ENCODE measurements around the gene GAS6. TPM values are rescaled to one million over a fixed set of nuclear protein-coding genes. Genes with fewer than 3 reads are reported as not detected.
"Not testable (repeated sequence)": the region's sequence is repeated elsewhere in the genome, so short reads cannot be mapped to it uniquely, and the experiment has no call there.

The GAS6 gene
- polyA plus RNA-seq, 3 donors = 18.9 to 30.6 (median 29.2) TPM

DNA sequence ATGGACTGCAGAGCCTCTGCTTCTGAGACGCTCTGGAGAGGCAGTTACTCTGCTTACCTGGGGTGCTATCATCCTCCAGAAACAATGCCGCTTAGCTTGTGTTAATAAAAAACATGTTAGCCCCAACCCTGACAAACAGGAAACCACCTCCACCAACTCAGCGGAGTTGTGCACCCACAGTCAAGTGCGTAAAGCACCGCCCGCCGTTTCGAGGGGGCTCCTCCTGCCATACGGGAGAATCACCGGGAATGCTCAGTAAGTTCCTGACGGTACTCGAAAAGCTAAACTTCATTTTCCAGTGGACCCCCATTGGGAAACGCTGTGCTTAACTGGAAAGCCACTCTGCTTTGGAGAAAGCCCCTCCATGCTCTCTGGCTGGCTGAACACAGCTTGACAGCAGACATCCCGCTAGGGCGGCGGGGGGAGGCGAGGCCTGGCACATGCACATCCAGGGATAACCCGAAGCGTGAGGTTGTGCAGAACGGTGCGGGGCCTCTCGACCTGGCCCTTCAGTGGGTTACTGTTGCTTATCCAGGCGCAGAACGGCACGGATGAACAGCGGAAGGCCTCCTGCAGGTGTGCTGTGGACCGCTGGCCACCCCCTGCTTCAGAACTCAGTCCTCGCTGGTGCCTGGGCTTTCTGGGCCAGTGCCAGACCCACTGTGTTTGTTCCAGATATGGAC lies 17.1 kb downstream of the GAS6 start:
- no peak for DNase-seq (ENCODE audit: extremely low read depth in 1 of 11, low read depth in 9 of 11, low spot score in 4 of 11)

DNA sequence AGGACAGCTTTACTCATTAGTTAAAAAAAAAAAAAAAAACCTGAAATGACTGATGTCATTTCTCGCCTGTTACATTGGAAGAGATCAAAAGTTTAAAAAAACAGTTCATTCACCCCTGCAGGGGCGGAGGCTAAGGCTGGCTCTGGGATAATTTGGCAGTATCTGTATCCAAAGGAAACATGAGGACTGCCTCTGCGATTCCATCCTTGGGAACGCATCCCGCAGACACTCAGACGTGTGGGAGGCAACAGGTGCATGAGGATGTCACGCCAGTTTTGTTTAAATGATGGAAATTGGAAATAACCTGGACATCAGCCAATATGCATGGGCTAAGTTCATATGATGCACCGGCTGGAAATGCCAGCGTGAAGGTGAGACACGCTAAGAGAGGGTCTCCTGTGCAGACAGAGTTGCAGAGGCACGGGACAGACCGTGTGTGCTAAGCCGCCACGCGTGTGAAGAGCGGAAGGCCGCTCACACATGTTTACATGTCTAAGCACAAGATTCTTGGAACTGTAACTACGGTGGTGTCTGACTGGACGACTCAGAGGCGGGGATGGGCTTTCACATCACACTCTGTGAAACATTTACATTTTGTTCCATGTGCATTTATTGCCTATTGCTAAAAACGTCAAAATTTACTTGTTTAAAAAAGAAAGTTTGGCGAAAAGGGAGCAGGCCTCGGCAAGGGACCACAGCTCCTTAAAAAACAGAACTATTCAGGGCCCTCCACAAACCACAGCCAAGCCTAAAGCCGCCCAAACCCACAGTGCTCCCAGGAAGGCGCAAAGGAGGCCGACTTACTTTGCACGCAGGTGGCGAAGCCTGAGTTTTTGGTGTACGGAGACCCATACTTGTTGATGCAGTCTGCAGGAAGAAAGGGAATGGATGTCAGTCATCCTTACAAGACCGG lies 17.9 kb downstream of the GAS6 start:
- no peak for DNase-seq (ENCODE audit: extremely low read depth in 1 of 11, low read depth in 9 of 11, low spot score in 4 of 11)

DNA sequence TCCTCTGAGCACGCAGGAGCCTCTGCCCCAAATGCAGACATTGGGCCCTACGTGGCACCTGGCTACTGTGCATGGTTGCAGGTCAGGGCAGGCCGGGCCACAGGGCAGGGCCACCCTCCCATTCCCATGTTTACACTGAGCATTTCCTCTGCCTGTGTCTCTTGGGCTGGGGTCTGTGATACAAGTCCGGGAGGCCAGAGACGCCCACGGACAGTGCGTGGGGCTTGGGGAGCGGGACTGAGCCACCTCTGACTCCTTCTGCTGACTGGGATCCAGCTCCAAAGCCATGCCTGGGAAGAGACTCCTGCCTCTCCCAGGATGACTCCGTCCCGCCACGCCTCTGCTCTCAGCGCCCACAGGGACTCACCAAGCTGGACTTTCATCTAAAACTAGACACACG lies 18.8 kb downstream of the GAS6 start:
- no peak for DNase-seq (ENCODE audit: extremely low read depth in 1 of 11, low read depth in 9 of 11, low spot score in 4 of 11)

DNA sequence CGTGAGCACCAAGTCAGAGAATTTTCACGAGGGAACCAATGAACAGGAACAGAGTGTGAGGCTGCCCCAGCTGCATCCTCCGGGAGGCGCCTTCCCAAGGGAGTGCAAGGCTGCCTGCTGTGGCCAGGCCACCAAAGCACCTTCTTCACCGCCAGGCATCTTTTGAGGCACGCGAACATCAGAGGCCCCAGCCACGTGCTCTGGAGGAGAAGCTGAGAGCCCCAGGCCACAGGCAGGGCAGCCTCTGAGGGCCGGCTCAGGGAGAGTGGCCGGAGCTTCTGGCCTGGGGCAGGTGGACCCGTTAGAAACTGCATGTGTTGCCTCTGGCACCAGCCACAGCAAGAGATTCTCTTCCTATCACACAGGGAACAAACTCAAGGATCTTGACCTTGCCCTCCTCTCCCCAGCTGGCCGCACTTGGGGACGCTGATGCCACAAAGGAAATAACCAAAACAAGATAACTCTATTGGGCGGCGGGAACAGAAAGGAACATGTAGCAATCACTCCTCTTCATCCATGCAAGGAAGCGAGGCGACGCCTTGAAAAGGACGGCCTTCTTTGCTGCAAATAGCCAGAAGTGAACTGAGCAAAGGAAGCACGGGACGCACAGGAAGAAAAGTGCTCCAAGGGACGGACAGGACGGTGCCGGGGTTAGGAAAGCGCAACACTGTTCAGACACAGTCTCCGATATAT lies 19.9 kb downstream of the GAS6 start:
- DNase-seq (ENCODE audit: extremely low read depth in 1 of 11, low read depth in 9 of 11, low spot score in 4 of 11) = no peak

DNA sequence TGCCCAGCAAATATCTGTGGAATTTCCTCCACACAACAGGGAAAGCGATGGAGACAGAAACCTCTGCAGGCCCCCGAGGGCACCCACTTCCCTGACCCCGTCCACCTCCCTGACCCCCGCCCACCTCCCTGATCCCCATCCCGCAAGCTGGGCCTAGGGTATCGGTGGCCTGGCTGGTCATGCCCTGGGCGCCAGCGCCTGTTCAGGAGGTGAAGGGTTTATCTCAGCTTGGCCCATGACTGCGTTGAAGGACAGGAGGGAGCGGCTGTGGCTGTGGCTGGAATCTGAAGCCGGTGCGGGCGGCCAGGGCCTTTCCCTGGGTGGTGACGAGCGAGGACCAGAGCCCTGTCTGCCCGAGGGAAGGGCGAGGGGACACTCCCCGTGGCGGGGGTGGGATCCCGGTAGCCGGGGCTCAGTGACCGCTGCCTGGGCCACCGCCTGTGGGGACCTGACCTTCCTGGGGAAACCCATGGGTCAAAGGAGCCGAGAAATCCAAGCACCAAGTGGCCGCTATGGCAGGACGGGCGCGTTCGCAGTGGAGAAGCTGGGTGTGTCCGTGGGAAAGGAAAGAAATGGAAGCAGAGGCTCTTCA lies 20.7 kb downstream of the GAS6 start:
- DNase-seq (ENCODE audit: extremely low read depth in 1 of 11, low read depth in 9 of 11, low spot score in 4 of 11) = no peak

DNA sequence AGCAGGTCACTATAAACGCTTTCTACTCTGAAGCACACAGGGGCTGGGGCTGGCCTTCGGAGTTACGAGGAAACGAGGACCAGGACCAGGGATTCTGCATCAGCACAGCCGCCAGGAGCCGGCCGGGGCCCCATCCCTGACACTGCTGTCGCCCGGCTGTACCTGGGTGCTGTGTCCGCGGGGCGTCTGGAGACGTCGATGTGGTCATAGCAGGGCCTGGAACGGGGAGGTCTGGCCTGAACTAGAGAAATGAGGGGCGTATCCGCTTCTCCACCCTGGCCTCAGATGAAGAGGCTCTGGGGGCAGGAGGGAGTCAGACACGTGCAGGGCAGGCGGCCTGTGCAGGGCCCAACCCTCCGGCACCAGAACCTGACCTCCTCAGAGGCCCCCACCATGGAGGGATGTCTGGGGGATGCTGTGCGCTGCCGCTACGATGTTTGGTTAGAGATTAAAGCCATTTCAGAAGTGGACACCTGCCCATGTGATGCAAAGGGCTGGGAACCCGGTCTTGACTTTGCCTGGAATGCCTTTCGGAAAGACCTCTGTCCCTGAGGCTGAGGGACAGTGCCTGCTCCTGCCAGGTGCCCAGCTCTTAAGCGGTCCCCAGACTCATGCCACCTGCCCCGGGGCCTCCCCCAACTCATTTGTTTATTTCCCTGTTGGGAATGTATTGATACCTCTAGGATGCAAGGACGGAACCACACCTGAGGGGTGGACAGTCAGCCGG lies 21.4 kb downstream of the GAS6 start:
- DNase-seq (ENCODE audit: extremely low read depth in 1 of 11, low read depth in 9 of 11, low spot score in 4 of 11) = no peak

DNA sequence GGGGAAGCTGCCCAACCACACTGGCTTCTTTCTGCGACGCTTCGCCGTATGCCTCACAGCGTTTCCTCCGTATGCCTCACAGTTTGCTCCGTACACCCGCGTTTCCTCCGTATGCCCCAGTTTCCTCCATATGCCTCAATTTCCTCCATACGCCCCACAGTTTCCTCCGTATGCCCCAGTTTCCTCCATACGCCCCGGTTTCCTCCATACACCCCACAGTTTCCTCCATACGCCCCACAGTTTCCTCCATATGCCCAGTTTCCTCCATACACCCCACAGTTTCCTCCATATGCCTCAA lies 22.6 kb downstream of the GAS6 start:
- DNase-seq (ENCODE audit: extremely low read depth in 1 of 11, low read depth in 9 of 11, low spot score in 4 of 11) = no peak

DNA sequence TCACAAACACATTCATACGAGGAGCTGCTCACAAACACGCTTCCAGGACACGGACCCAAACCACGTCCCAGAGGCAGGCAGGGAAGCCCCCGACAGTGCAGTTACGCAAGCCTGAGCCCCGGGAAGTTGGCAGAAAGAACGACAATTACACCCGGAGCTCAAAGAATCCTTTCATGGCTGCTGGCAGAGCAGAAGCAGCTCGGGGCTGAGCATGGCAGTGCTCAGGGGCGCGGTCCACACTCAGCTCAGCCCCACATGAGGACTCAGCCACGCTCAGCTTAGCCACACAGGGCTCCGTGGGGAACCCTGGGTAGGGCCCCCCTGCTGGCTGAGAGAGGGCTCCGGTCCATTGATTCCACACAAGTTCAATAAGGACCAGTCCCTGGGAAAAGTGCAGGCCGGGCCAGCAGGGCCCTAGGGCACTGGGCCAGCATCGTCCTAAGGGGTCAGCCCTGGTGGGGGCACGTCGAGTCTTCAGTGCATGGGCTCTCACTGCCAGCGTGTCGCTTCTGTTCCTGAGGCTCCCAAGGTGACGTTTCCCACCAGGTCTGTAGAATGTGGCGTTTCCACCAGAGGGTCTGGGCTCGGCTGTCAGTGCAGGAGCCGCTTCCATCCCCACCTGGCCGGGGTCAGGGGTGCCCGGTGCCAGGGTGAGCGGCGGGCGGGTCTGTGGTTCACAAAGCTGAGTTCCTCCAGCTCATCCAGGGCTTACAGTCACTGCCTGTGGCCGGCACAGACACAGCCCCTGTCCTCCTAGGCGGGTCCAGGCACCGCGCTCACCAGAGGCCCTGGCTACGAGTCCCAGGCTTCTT lies 23.1 kb downstream of the GAS6 start:
- no peak for DNase-seq (ENCODE audit: extremely low read depth in 1 of 11, low read depth in 9 of 11, low spot score in 4 of 11)

DNA sequence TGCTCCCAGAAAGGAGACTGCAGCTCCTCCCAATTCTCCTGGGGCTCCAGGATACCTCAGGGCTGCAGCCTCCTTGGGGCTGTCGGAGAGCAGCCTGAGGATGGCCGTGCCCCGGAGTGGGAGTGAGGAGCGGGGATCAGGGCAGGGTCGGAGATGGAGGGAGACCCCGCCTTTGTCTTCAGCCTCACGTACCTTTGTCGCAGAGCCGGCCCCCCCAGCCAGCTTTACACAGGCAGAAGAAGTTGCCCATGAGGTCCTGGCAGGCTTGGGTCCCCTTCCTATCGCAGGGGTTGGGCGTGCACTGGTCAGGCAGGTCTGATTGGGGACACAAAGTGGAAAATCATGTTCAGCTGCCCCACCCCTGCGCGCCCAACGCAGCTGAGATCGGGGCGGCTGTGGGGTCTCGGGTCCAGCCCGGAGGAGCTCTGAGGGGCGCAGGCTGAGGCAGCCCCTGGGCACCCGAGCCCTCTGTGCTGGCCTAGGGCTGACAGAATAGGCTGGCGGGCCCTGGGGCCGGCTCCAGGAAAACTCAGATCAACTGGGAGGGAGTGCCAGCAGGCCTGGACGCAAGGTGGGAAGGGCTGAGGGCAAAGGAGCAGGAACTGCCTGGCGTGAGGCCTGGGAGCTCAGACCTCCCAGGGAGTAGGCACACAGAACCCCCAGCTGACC lies 24.2 kb downstream of the GAS6 start:
- DNase-seq (ENCODE audit: extremely low read depth in 1 of 11, low read depth in 9 of 11, low spot score in 4 of 11) = no peak

DNA sequence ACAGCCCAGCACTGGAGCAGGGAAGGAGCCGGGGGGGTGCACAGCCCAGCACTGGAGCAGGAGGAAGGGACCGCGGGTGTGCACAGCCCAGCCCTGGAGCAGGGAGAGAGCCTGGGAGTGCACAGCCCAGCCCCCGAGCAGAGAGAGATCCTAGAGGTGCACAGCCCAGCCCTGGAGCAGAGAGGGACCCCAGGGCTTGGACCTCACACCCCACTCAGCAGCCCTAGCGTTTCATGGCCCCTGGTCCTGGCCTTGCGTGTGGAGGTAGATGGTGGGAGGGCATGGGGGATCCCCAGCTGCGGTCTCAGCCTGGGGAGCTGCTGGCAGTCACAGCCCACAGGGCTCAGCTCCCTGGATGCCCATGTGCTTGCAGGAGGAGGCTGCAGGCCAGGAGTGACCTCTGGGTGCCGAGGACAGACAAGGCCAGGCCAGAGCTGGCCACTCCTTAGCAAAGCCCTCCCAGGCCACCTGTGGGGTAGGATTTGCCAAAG lies 25.1 kb downstream of the GAS6 start:
- DNase-seq (ENCODE audit: extremely low read depth in 1 of 11, low read depth in 9 of 11, low spot score in 4 of 11) = no peak

DNA sequence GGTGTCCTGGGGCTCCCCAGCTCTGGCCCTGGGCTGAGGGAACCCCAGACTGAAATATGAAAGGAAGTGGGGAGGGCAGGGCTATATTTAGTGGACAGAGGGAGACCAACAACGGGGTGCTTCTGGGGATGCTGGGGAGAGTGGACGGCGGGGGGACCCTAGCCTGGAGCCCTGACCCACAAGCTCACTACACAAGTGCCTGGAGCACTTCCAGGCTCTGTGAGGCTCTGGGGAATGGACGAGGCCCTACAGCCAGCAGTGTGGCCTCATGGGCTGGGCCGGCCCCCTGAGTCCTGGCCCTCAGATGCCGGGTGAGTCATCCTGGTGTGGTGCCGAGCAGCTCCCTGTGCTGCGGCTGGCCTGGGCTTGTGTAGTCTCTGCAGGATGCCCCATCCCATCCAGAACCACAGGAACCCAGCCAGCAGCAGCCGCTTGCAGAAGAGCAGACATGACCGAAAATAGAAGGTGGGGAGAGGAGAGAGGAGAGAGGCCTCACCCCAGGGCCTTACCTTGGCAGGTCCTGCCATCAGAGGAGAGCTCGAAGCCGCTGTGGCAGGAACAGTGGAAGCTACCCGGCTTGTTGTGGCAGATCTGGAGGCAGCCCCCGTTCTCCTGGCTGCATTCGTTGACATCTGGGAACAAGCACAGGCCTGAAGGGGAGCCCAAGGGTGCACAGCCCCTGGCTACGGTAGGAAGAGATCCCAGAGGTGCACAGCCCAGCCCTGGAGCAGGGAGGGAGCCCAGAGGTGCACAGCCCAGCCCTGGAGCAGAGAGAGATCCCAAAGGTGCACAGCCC lies 26.1 kb downstream of the GAS6 start:
- no peak for DNase-seq (ENCODE audit: extremely low read depth in 1 of 11, low read depth in 9 of 11, low spot score in 4 of 11)

DNA sequence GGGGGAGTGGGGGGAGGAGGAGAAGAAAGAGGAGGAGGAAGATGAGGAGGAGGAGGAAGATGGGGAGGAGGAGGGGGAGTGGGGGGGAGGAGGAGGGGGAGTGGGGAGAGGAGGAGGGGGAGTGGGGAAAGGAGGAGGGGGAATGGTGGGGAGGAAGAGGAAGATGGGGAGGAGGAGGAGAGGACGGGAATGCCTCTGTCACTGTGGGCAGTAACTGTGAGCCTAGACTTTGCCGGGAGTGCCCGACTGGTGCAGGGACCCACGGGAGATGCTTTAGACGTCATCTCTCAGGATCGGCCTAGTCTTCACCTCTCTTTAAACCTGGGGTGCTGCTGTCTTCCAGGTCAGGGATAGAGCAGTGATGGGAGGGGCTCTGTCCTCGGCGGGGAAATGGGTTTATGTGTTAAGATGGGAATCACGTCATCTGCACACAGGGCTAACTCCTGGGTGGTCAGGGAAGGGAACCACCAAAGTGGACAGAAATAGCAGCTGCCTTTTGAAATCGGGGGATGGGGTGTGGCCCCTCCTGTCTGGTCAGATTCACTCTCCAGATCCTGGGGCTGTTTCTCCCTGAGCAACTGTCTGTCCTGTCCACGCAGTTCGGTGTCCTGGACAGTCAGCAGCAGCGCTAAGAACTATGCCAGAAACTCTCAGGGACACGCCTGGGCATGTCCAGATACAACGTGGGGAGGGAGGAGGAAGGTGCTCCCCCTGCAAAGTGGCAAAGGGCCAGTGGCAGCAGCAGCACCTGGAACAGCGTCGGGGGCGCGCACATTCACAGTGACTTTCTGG lies 26.9 kb downstream of the GAS6 start:
- no peak for DNase-seq (ENCODE audit: extremely low read depth in 1 of 11, low read depth in 9 of 11, low spot score in 4 of 11)

DNA sequence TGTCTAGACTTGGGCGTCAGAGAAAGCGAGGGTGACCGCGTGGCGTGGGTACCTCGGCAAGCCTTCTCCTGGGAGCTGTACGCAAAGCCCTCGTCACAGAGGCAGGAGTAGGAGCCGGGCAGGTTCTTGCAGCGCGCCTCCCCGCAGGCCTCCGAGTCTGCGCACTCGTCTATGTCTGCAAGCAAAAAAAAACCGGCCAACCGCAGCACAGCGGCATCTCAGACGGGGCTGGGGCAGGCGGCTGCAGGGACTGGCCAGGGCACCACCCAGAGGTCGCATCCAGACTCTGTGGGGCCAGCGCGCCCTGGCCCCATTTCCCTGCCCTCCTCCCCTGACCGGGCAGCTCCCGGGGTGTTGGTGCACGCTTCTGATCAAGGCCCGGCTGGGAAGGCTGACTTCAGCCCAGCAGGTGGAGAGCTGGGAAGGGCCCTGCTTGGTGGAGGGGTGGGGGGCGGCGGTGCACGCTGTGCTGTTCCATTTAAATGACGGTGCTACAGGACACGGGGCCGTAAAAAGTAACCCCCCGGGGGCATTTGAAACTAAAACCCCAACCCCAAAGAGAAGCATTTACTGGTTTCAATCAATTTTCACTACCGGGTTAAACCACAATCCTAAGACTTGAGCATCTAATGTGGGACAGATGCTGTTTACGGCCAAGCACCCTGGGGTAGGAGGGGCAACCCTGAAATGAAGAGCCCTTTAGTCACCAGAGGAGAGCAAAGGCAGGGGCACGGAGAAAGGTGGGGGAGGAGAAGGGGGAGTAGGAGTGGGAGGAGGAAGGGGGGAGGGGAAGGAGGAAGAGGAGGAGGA lies 28.2 kb downstream of the GAS6 start:
- DNase-seq (ENCODE audit: extremely low read depth in 1 of 11, low read depth in 9 of 11, low spot score in 4 of 11) = no peak

DNA sequence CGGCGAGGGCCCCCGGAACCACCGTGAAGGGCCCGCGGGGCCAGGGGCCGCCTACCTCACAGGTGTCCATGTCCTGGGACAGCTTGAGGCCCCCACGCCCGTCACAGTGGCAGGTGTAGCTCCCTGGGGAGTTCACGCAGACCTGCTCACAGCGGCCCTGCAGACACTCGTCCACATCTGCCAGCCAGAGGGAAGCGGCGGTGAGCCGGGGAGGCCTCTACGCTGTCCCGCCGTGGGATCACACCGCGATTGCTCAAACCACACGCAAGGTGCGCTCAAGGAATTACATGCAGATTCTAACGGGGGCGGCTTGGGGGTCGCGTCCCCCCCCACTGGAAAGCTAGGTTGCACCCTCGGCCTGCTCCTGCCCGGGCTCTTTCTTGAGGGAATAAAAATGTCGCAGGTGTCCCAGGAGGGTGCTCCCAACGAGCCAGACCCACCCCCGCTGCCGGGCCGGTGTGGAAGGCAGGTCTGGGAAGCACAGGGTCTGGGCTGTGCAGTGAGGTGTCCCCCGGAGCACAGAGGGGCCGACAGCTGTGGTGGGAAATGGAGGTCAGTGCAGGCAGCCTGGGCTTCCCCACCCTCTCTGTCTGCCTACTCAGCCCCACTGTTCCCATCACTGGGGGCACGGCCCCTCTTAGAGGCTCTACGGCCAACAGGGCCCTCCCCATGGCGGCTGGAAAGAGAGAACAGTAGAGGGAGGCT lies 29.2 kb downstream of the GAS6 start:
- DNase-seq (ENCODE audit: extremely low read depth in 1 of 11, low read depth in 9 of 11, low spot score in 4 of 11) = no peak

DNA sequence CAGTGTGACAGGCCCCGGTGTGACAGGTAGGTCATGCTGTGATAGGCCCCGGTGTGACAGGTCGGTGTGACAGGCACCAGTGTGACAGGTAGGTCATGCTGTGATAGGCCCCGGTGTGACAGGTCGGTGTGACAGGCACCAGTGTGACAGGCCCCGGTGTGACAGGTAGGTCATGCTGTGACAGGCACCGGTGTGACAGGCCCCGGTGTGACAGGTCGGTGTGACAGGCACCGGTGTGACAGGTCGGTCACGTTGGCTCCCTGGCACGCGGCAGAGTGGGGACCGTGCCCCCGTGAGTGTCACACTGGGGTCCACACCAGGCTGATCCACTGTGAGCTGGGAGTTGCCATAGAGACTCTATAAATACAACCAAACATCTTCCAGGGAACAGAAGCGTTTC lies 29.9 kb downstream of the GAS6 start:
- DNase-seq (ENCODE audit: extremely low read depth in 1 of 11, low read depth in 9 of 11, low spot score in 4 of 11) = not testable (repeated sequence)
